Peyer's patch (tissue), 4 donors: ENCODE measurements around the gene ROBO3. TPM values are rescaled to one million over a fixed set of nuclear protein-coding genes. Genes with fewer than 3 reads are reported as not detected.
A peak's percentile ranks its signal among the peaks of the same experiment; 100 is the strongest.

Experiments used
- DNase-seq, 3 donors: peaks; one replicate each; pipeline ENCODE4 v3.0.0-alpha.2; 2017 to 2019
- H3K27ac ChIP-seq, 4 donors: fragments of 200-600 bp; sonication (generic); one replicate each; pipeline ENCODE4 v1.5.1; 2016 to 2019
- H3K27me3 ChIP-seq, 2 donors: fragments of 200-600 bp; sonication (generic); one replicate each; pipeline ENCODE4 v1.5.1; 2019
- H3K36me3 ChIP-seq, 3 donors: fragments of 200-600 bp; sonication (generic); one replicate each; pipeline ENCODE4 v1.5.1; 2016 to 2019
- H3K4me1 ChIP-seq, 4 donors: fragments of 200-600 bp; sonication (generic); one replicate each; pipeline ENCODE4 v1.5.1; 2016 to 2019
- H3K4me3 ChIP-seq, 4 donors: fragments of 200-600 bp; sonication (generic); 1 replicate in 3 of 4; 2 replicates in 1 of 4; pipeline ENCODE4 v1.5.1; 2016 to 2019; ENCODE audit warnings: mild to moderate bottlenecking in 1 of 4
- H3K9me3 ChIP-seq, 4 donors: fragments of 200-600 bp; sonication (generic); one replicate each; pipeline ENCODE4 v1.5.1; 2016 to 2019; ENCODE audit warnings: mild to moderate bottlenecking in 1 of 4
- CTCF ChIP-seq, 6 experiments: fragments of 450-650 bp in 4 of 6; fragments of 200-600 bp in 2 of 6; sonication (generic) in 1 of 6; IDR thresholded peaks; one replicate each; pipeline ENCODE4 v1.5.1; 2017 to 2019; ENCODE audit warnings: antibody characterized with exemption in 6 of 6, mild to moderate bottlenecking in 3 of 6, moderate library complexity in 1 of 6
- POLR2A ChIP-seq, 2 donors: fragments of 450-650 bp; IDR thresholded peaks; one replicate each; pipeline ENCODE4 v1.5.1; 2017; ENCODE audit warnings: antibody characterized with exemption in 2 of 2, mild to moderate bottlenecking in 2 of 2, moderate library complexity in 2 of 2
- total RNA-seq, 4 donors: library from RNA; depleted of rRNA; stranded (reverse); fragments of >200 nt; gene quantifications; one replicate each; pipeline ENCODE4 v1.1.0, GENCODE V29; 2016

ROBO3 gene
- total RNA-seq, 4 donors from 2014 or later: 3.6 to 49.5 (median 16.1) TPM

GRCh38 chr11:124843616-124843910, 21.7 kb upstream of the ROBO3 start:
- no peak for DNase-seq
- Histone ChIP-seq H3K27me3 (peaks cover 0 to 50% of the 10 kb centered on the region in 2 donors), H3K4me1 (peaks cover 0 to 20% (median 8%) of the 10 kb centered on the region in 4 donors), H3K4me3 (no peak overlapping the region), H3K27ac (no peak overlapping the region), H3K36me3 (no peaks in the 10 kb centered on the region), H3K9me3 (no peaks in the 10 kb centered on the region)
- TF ChIP-seq POLR2A (IDR thresholded peaks at IDR 0.05) (no peak), CTCF (IDR thresholded peaks at IDR 0.05) (no peak)

- H3K4me1 ChIP-seq: peaks cover 0 to 11% (median 2%) of the 10 kb centered on the region in 4 donors
- no peaks in the 10 kb centered on the region for H3K9me3 ChIP-seq
- no peaks in the 10 kb centered on the region for H3K36me3 ChIP-seq
- H3K4me3 ChIP-seq: no peak overlapping the region
- H3K27ac ChIP-seq: no peak overlapping the region
- no peak for DNase-seq
- TF ChIP-seq CTCF (IDR thresholded peaks at IDR 0.05) (no peak), POLR2A (IDR thresholded peaks at IDR 0.05) (no peak)
- H3K27me3 ChIP-seq: peaks cover 0 to 39% of the 10 kb centered on the region in 2 donors
Measured at GRCh38 chr11:124844664-124845079, 20.6 kb upstream of the ROBO3 start.

GRCh38 chr11:124846070-124846673, 19.1 kb upstream of the ROBO3 start:
- DNase-seq: no peak
- peaks cover 0 to 9% (median 0%) of the 10 kb centered on the region in 4 donors for H3K4me1 ChIP-seq
- H3K27me3 ChIP-seq: peaks cover 0 to 38% of the 10 kb centered on the region in 2 donors
- H3K27ac ChIP-seq: no peak overlapping the region
- H3K9me3 ChIP-seq: no peaks in the 10 kb centered on the region
- no peaks in the 10 kb centered on the region for H3K36me3 ChIP-seq
- no peak for TF ChIP-seq CTCF (IDR thresholded peaks at IDR 0.05)
- TF ChIP-seq POLR2A (IDR thresholded peaks at IDR 0.05): no peak
- no peak overlapping the region for H3K4me3 ChIP-seq

GRCh38 chr11:124859171-124859570, 6.1 kb upstream of the ROBO3 start:
- no peak overlapping the region for H3K4me3 ChIP-seq
- TF ChIP-seq POLR2A (IDR thresholded peaks at IDR 0.05) (no peak), CTCF (IDR thresholded peaks at IDR 0.05) (no peak)
- H3K27me3 ChIP-seq: peaks cover 0 to 8% of the 10 kb centered on the region in 2 donors

GRCh38 chr11:124861670-124862069, 3.6 kb upstream of the ROBO3 start:
- Histone ChIP-seq H3K9me3 (no peaks in the 10 kb centered on the region), H3K4me1 (peaks cover 0 to 26% (median 0%) of the 10 kb centered on the region in 4 donors), H3K4me3 (no peak overlapping the region), H3K27me3 (peaks cover 0 to 24% of the 10 kb centered on the region in 2 donors), H3K27ac (no peak overlapping the region), H3K36me3 (no peaks in the 10 kb centered on the region)
- TF ChIP-seq POLR2A (IDR thresholded peaks at IDR 0.05) (no peak), CTCF (IDR thresholded peaks at IDR 0.05) (no peak)
- peak in 1 of 3 donors; percentile 20 for DNase-seq

More at GRCh38 chr11:124859171-124859570, 6.1 kb upstream of the ROBO3 start:
- Histone ChIP-seq H3K27ac (no peak overlapping the region), H3K4me1 (peaks cover 0 to 7% (median 0%) of the 10 kb centered on the region in 4 donors), H3K9me3 (no peaks in the 10 kb centered on the region), H3K36me3 (no peaks in the 10 kb centered on the region)
- DNase-seq: no peak
